GM23338 (cell line): ENCODE results near the gene SASH1. TPM values are rescaled to one million over a fixed set of nuclear protein-coding genes. Genes with fewer than 3 reads are reported as not detected.

ENCODE experiments used
- ATAC-seq: fragments of 200-7000 bp; cut with Tn5 transposase; 3 replicates; pipeline ENCODE4 v1.9.1; 2020
- DNase-seq: peaks from one replicate; pipeline ENCODE4 v3.0.0-alpha.2; 2015; ENCODE audit warnings: low spot score
- H2AFZ ChIP-seq: fragments of 200-600 bp; sonication (generic); 2 replicates; pipeline ENCODE4 v1.8.0; 2016; ENCODE audit warnings: antibody characterized with exemption, mild to moderate bottlenecking, moderate library complexity
- H3F3A ChIP-seq: fragments of 200-600 bp; sonication (generic); replicated peaks from 2 replicates; pipeline ENCODE4 v1.8.0; 2017; ENCODE audit warnings: antibody characterized with exemption, mixed run types, low read depth
- H3K27ac ChIP-seq: fragments of 200-600 bp; sonication (generic); 2 replicates; pipeline ENCODE4 v1.6.1; 2016; ENCODE audit warnings: low read depth
- H3K27me3 ChIP-seq: fragments of 200-600 bp; sonication (generic); 2 replicates; pipeline ENCODE4 v1.8.0; 2016; ENCODE audit warnings: mild to moderate bottlenecking, mixed run types, moderate library complexity; ENCODE audit not compliant: insufficient read depth
- H3K36me3 ChIP-seq: fragments of 200-600 bp; sonication (generic); 2 replicates; pipeline ENCODE4 v1.8.0; 2016; ENCODE audit warnings: mild to moderate bottlenecking; ENCODE audit not compliant: insufficient read depth
- H3K4me1 ChIP-seq: fragments of 200-600 bp; sonication (generic); 2 replicates; pipeline ENCODE4 v1.8.0; 2016; ENCODE audit warnings: mild to moderate bottlenecking, moderate library complexity; ENCODE audit not compliant: insufficient read depth
- H3K4me2 ChIP-seq: fragments of 200-600 bp; sonication (generic); 2 replicates; pipeline ENCODE4 v1.7.1; 2017; ENCODE audit warnings: mixed run types
- H3K4me3 ChIP-seq: fragments of 200-600 bp; sonication (generic); 2 replicates; pipeline ENCODE4 v1.6.1; 2016; ENCODE audit warnings: mixed run types
- H3K79me2 ChIP-seq: fragments of 200-600 bp; sonication (generic); replicated peaks from 2 replicates; pipeline ENCODE4 v1.8.0; 2017; ENCODE audit warnings: mild to moderate bottlenecking; ENCODE audit not compliant: insufficient read depth
- H3K9me2 ChIP-seq: fragments of 200-600 bp; sonication (generic); 2 replicates; pipeline ENCODE4 v1.8.0; 2017; ENCODE audit not compliant: insufficient read depth
- H4K20me1 ChIP-seq: fragments of 200-600 bp; sonication (generic); replicated peaks from 2 replicates; pipeline ENCODE4 v1.8.0; 2017; ENCODE audit warnings: mild to moderate bottlenecking; ENCODE audit not compliant: insufficient read depth
- H3K27ac Mint-ChIP-seq: 2 replicates; pipeline ENCODE4 v1.8.0; 2020; ENCODE audit warnings: inconsistent platforms, mild to moderate bottlenecking, moderate library complexity, mixed read lengths
- H3K27me3 Mint-ChIP-seq: 3 replicates; pipeline ENCODE4 v1.8.0; 2022; ENCODE audit warnings: low read depth, mild to moderate bottlenecking, moderate library complexity, mixed read lengths, inconsistent platforms; ENCODE audit not compliant: insufficient read depth, poor library complexity
- H3K36me3 Mint-ChIP-seq: 3 replicates; pipeline ENCODE4 v1.8.0; 2021; ENCODE audit warnings: low read depth, mild to moderate bottlenecking, inconsistent platforms, moderate library complexity, mixed read lengths
- H3K4me1 Mint-ChIP-seq: 3 replicates; pipeline ENCODE4 v1.8.0; 2020; ENCODE audit warnings: mild to moderate bottlenecking, inconsistent platforms, mixed read lengths
- H3K4me3 Mint-ChIP-seq: 3 replicates; pipeline ENCODE4 v1.8.0; 2021; ENCODE audit warnings: moderate library complexity, mild to moderate bottlenecking, inconsistent platforms, mixed read lengths
- H3K9me3 Mint-ChIP-seq: 3 replicates; pipeline ENCODE4 v1.8.0; 2020; ENCODE audit warnings: moderate library complexity, mild to moderate bottlenecking, inconsistent platforms, mixed read lengths
- ETS1 ChIP-seq: IDR thresholded peaks from 2 replicates; pipeline ENCODE4 v1.6.1; 2016; ENCODE audit warnings: antibody characterized with exemption
- EZH2 ChIP-seq: fragments of 200-600 bp; sonication (generic); IDR thresholded peaks from one replicate; pipeline ENCODE4 v1.8.0; 2017; ENCODE audit warnings: antibody characterized with exemption, mild to moderate bottlenecking, low read depth; ENCODE audit not compliant: unreplicated experiment
- JUNB ChIP-seq: IDR thresholded peaks from one replicate; pipeline ENCODE4 v1.6.1; 2016; ENCODE audit warnings: antibody characterized with exemption; ENCODE audit not compliant: unreplicated experiment
- NANOG ChIP-seq: IDR thresholded peaks from 2 replicates; pipeline ENCODE4 v1.6.1; 2016; ENCODE audit warnings: antibody characterized with exemption, borderline replicate concordance
- POLR2AphosphoS5 ChIP-seq: IDR thresholded peaks from 2 replicates; pipeline ENCODE4 v1.6.1; 2016; ENCODE audit warnings: antibody characterized with exemption, low read depth
- REST ChIP-seq: IDR thresholded peaks from one replicate; pipeline ENCODE4 v1.6.1; 2018; ENCODE audit warnings: antibody characterized with exemption; ENCODE audit not compliant: unreplicated experiment
- ZNF331 ChIP-seq: fragments of 250-450 bp; sonication (Bioruptor Pico); IDR thresholded peaks from 2 replicates; pipeline ENCODE4 v1.5.0; 2020; ENCODE audit warnings: low read depth, mild to moderate bottlenecking, moderate library complexity
- ZNF462 ChIP-seq: fragments of 250-450 bp; sonication (Bioruptor Pico); IDR thresholded peaks from 2 replicates; pipeline ENCODE4 v1.5.0; 2020; ENCODE audit warnings: mild to moderate bottlenecking, moderate library complexity
- polyA plus RNA-seq: library from polyadenylated mRNA; unstranded; fragments of >200 nt; fragmentation: Nextera tagmentation; extraction: Ambion mirVana; gene quantifications from 2 replicates; pipeline ENCODE4 v1.2.1, GENCODE V29; 2016
- total RNA-seq: library from RNA; depleted of rRNA; stranded (reverse); fragments of >200 nt; shearing (Covaris generic); gene quantifications from 2 replicates; pipeline ENCODE4 v1.2.3, GENCODE V29; 2014

SASH1 gene
- total and polyA plus RNA-seq, 2 experiments from 2014 or later: 8.2 to 30.2 TPM

- Mint-ChIP-seq H3K4me3 (no peak overlapping the region), H3K27me3 (peaks cover 8% of the 10 kb centered on the region), H3K4me1 (peaks cover 21% of the 10 kb centered on the region), H3K9me3 (peaks cover 14% of the 10 kb centered on the region), H3K36me3 (peaks cover 19% of the 10 kb centered on the region), H3K27ac (no peak overlapping the region)
- H3K27ac ChIP-seq: no peak overlapping the region
- H3F3A ChIP-seq: no peaks in the 10 kb centered on the region
- TF ChIP-seq NANOG (no peak), REST (no peak), ZNF462 (CRISPR knock-in tag) (no peak), POLR2AphosphoS5 (no peak), ETS1 (no peak), JUNB (no peak), EZH2 (no peak), ZNF331 (no peak)
- H2AFZ ChIP-seq: peak overlapping the region; percentile 81; the same call in 1 of the 2 replicates
- H3K36me3 ChIP-seq: no peaks in the 10 kb centered on the region
- no peaks in the 10 kb centered on the region for H3K79me2 ChIP-seq
- H4K20me1 ChIP-seq: no peaks in the 10 kb centered on the region
- H3K4me1 ChIP-seq: peaks cover 14% of the 10 kb centered on the region
- H3K27me3 ChIP-seq: no peaks in the 10 kb centered on the region
- no peak overlapping the region for H3K4me3 ChIP-seq
- DNase-seq (no peak), ATAC-seq (no peak)
- peaks cover 14% of the 10 kb centered on the region for H3K9me2 ChIP-seq
- H3K4me2 ChIP-seq: no peak overlapping the region
Measured at GRCh38 chr6:148593813-148594170, 251.2 kb downstream of the SASH1 start.
